ENCODE measurements around the gene CHRNG. TPM values are rescaled to one million over a fixed set of nuclear protein-coding genes. Genes with fewer than 3 reads are reported as not detected.
"Not testable (repeated sequence)": the region's sequence is repeated elsewhere in the genome, so short reads cannot be mapped to it uniquely, and the experiment has no call there.

Gene CHRNG
- total RNA-seq, 1 donor from 2014 or later = not detected

GRCh38 chr2:232525791-232526371, 13.6 kb upstream of the CHRNG start, which contains the start of gene CHRND:
TSS of gene CHRND (plus strand) at chr2:232526160. CDS start at chr2:232526216, 56 bp downstream.
- H3K9me3 Mint-ChIP-seq = no peaks in the 10 kb centered on the region
- intact Hi-C loops (cut with micrococcal nuclease) = loop anchor here (10.0 kb wide), 1 partner anchor 601 kb away; the partner anchor contains the start of gene NPPC
- no peak for DNase-seq (ENCODE audit: low spot score)
- H3K4me3 Mint-ChIP-seq = no peak within 1 kb of the TSS
- peaks cover 6% of the 10 kb centered on the region for H3K4me1 Mint-ChIP-seq (ENCODE audit: low read depth)
- H3K27ac Mint-ChIP-seq = no peak within 1 kb of the TSS
- H3K27me3 Mint-ChIP-seq (ENCODE audit: insufficient read depth) = peaks cover 29% of the 10 kb centered on the region
- no peaks in the 10 kb centered on the region for H3K36me3 Mint-ChIP-seq (ENCODE audit: low read depth)

- Mint-ChIP-seq H3K4me3 (no peak overlapping the region), H3K9me3 (no peaks in the 10 kb centered on the region), H3K27me3 (ENCODE audit: insufficient read depth) (peaks cover 27% of the 10 kb centered on the region), H3K4me1 (ENCODE audit: low read depth) (peaks cover 6% of the 10 kb centered on the region), H3K27ac (no peak overlapping the region), H3K36me3 (ENCODE audit: low read depth) (no peaks in the 10 kb centered on the region)
- intact Hi-C loops (cut with micrococcal nuclease) = loop anchor here (10.0 kb wide), 1 partner anchor 602 kb away; the partner anchor contains the start of gene NPPC
- DNase-seq (ENCODE audit: low spot score) = no peak
These were observed 13.0 kb upstream of the CHRNG start for GRCh38 chr2:232526372-232526941.

GRCh38 chr2:232527905-232528470, 11.5 kb upstream of the CHRNG start:
- Mint-ChIP-seq H3K36me3 (ENCODE audit: low read depth) (no peaks in the 10 kb centered on the region), H3K9me3 (no peaks in the 10 kb centered on the region), H3K27ac (no peak overlapping the region), H3K4me3 (no peak overlapping the region), H3K4me1 (ENCODE audit: low read depth) (peaks cover 6% of the 10 kb centered on the region), H3K27me3 (ENCODE audit: insufficient read depth) (peaks cover 22% of the 10 kb centered on the region)
- intact Hi-C loops (cut with micrococcal nuclease) = loop anchor here (10.0 kb wide), 1 partner anchor 603 kb away; the partner anchor contains the start of gene NPPC
- DNase-seq (ENCODE audit: low spot score) = no peak

- Mint-ChIP-seq H3K27me3 (ENCODE audit: insufficient read depth) (peaks cover 17% of the 10 kb centered on the region), H3K36me3 (ENCODE audit: low read depth) (no peaks in the 10 kb centered on the region), H3K4me1 (ENCODE audit: low read depth) (peaks cover 6% of the 10 kb centered on the region), H3K27ac (no peak overlapping the region), H3K9me3 (no peaks in the 10 kb centered on the region), H3K4me3 (no peak overlapping the region)
- DNase-seq (ENCODE audit: low spot score) = no peak
- intact Hi-C loops (cut with micrococcal nuclease) = loop anchor here (10.0 kb wide), 1 partner anchor 604 kb away; the partner anchor contains the start of gene NPPC
These were observed 10.6 kb upstream of the CHRNG start for GRCh38 chr2:232528746-232529460.

GRCh38 chr2:232529806-232530547, 9.5 kb upstream of the CHRNG start:
- intact Hi-C loops (cut with micrococcal nuclease) = loop anchor here (10.0 kb wide), 1 partner anchor 605 kb away; the partner anchor contains the start of gene NPPC
- Mint-ChIP-seq H3K4me1 (ENCODE audit: low read depth) (peaks cover 6% of the 10 kb centered on the region), H3K36me3 (ENCODE audit: low read depth) (no peaks in the 10 kb centered on the region), H3K4me3 (no peak overlapping the region), H3K9me3 (no peaks in the 10 kb centered on the region), H3K27ac (no peak overlapping the region), H3K27me3 (ENCODE audit: insufficient read depth) (peaks cover 10% of the 10 kb centered on the region)
- no peak for DNase-seq (ENCODE audit: low spot score)

GRCh38 chr2:232530626-232531260, 8.7 kb upstream of the CHRNG start:
- Mint-ChIP-seq H3K9me3 (no peaks in the 10 kb centered on the region), H3K27ac (no peak overlapping the region), H3K27me3 (ENCODE audit: insufficient read depth) (peaks cover 10% of the 10 kb centered on the region), H3K36me3 (ENCODE audit: low read depth) (no peaks in the 10 kb centered on the region), H3K4me3 (no peak overlapping the region), H3K4me1 (ENCODE audit: low read depth) (peaks cover 6% of the 10 kb centered on the region)
- no peak for DNase-seq (ENCODE audit: low spot score)
- intact Hi-C loops (cut with micrococcal nuclease) = no loop called here

GRCh38 chr2:232532419-232532818, 7.1 kb upstream of the CHRNG start:
- intact Hi-C loops (cut with micrococcal nuclease) = no loop called here
- Mint-ChIP-seq H3K4me3 (no peak overlapping the region), H3K9me3 (peaks cover 6% of the 10 kb centered on the region), H3K27me3 (ENCODE audit: insufficient read depth) (peaks cover 10% of the 10 kb centered on the region), H3K27ac (no peak overlapping the region), H3K36me3 (ENCODE audit: low read depth) (no peaks in the 10 kb centered on the region), H3K4me1 (ENCODE audit: low read depth) (peaks cover 6% of the 10 kb centered on the region)
- no peak for DNase-seq (ENCODE audit: low spot score)

- H3K4me1 Mint-ChIP-seq (ENCODE audit: low read depth); intact Hi-C loops (cut with micrococcal nuclease); H3K27ac Mint-ChIP-seq: not testable (repeated sequence)
These were observed 6.7 kb upstream of the CHRNG start for GRCh38 chr2:232532821-232533220.

GRCh38 chr2:232533944-232534710, 5.4 kb upstream of the CHRNG start:
- Mint-ChIP-seq H3K27ac (no peak overlapping the region), H3K27me3 (ENCODE audit: insufficient read depth) (peaks cover 8% of the 10 kb centered on the region), H3K36me3 (ENCODE audit: low read depth) (no peaks in the 10 kb centered on the region), H3K4me3 (no peak overlapping the region), H3K4me1 (ENCODE audit: low read depth) (peaks cover 6% of the 10 kb centered on the region), H3K9me3 (peaks cover 6% of the 10 kb centered on the region)
- DNase-seq (ENCODE audit: low spot score) = no peak
- intact Hi-C loops (cut with micrococcal nuclease) = no loop called here

More at GRCh38 chr2:232532821-232533220, 6.7 kb upstream of the CHRNG start:
- H3K27me3 Mint-ChIP-seq (ENCODE audit: insufficient read depth); H3K9me3 Mint-ChIP-seq; DNase-seq (ENCODE audit: low spot score); H3K4me3 Mint-ChIP-seq; H3K36me3 Mint-ChIP-seq (ENCODE audit: low read depth): not testable (repeated sequence)

GRCh38 chr2:232534940-232535651, 4.4 kb upstream of the CHRNG start:
- peaks cover 5% of the 10 kb centered on the region for H3K4me1 Mint-ChIP-seq (ENCODE audit: low read depth)
- peaks cover 8% of the 10 kb centered on the region for H3K27me3 Mint-ChIP-seq (ENCODE audit: insufficient read depth)
- peaks cover 6% of the 10 kb centered on the region for H3K9me3 Mint-ChIP-seq
- no peak overlapping the region for H3K27ac Mint-ChIP-seq
- H3K36me3 Mint-ChIP-seq (ENCODE audit: low read depth) = no peaks in the 10 kb centered on the region
- intact Hi-C loops (cut with micrococcal nuclease) = no loop called here
- no peak for DNase-seq (ENCODE audit: low spot score)
- no peak overlapping the region for H3K4me3 Mint-ChIP-seq
